Eye (tissue), 1 donor: Measurements from ENCODE around the gene POP4.

Source experiments
- DNase-seq: peaks from one replicate; pipeline ENCODE4 v3.0.0-alpha.2; 2015

POP4 gene

GRCh38 chr19:29665215-29665825 is 59.2 kb downstream of the POP4 start, which contains the start of gene PLEKHF1:
Gene PLEKHF1 (plus strand): TSS chr19:29665461. CDS start chr19:29673840, 8,379 bp downstream.
- DNase-seq: peak; percentile 94

- DNase-seq: peak; percentile 24
These were observed 59.9 kb downstream of the POP4 start for GRCh38 chr19:29665826-29666577.
